ENCODE measurements around the gene FCSK.
"Not testable (repeated sequence)": the region's sequence is repeated elsewhere in the genome, so short reads cannot be mapped to it uniquely, and the experiment has no call there.

FCSK gene

GRCh38 chr16:70432356-70432722 lies 22.1 kb upstream of the FCSK start:
- no peak for DNase-seq (ENCODE audit: low spot score)

- DNase-seq (ENCODE audit: low spot score), result no peak
Measured at GRCh38 chr16:70432723-70433457, 21.5 kb upstream of the FCSK start.

- no peak for DNase-seq (ENCODE audit: low spot score)
Measured at GRCh38 chr16:70433458-70434103, 20.8 kb upstream of the FCSK start.

- no peak for DNase-seq (ENCODE audit: low spot score)
Measured at GRCh38 chr16:70434484-70435260, 19.7 kb upstream of the FCSK start.

- no peak for DNase-seq (ENCODE audit: low spot score)
Measured at GRCh38 chr16:70437017-70437581, 17.3 kb upstream of the FCSK start.

- no peak for DNase-seq (ENCODE audit: low spot score)
Measured at GRCh38 chr16:70437582-70438557, 16.5 kb upstream of the FCSK start.

- no peak for DNase-seq (ENCODE audit: low spot score)
Measured at GRCh38 chr16:70438585-70438968, 15.8 kb upstream of the FCSK start.

GRCh38 chr16:70438969-70439862 lies 15.2 kb upstream of the FCSK start, which contains the start of gene ST3GAL2:
TSS of gene ST3GAL2 (minus strand) at chr16:70439100. CDS start at chr16:70398530, 40,570 bp downstream.
- peak; percentile 85 for DNase-seq (ENCODE audit: low spot score)

GRCh38 chr16:70440009-70440692 lies 14.2 kb upstream of the FCSK start:
- DNase-seq (ENCODE audit: low spot score), result no peak

GRCh38 chr16:70441406-70441990 lies 12.9 kb upstream of the FCSK start:
- no peak for DNase-seq (ENCODE audit: low spot score)

GRCh38 chr16:70442344-70442743 lies 12.1 kb upstream of the FCSK start:
- DNase-seq (ENCODE audit: low spot score), result no peak

GRCh38 chr16:70444249-70445063 lies 9.9 kb upstream of the FCSK start:
- DNase-seq (ENCODE audit: low spot score), result no peak

GRCh38 chr16:70448075-70448474 lies 6.3 kb upstream of the FCSK start:
- no peak for DNase-seq (ENCODE audit: low spot score)

- not testable (repeated sequence) for DNase-seq (ENCODE audit: low spot score)
Measured at GRCh38 chr16:70450142-70451003, 4.0 kb upstream of the FCSK start.

- not testable (repeated sequence) for DNase-seq (ENCODE audit: low spot score)
Measured at GRCh38 chr16:70451004-70451340, 3.4 kb upstream of the FCSK start.

- DNase-seq (ENCODE audit: low spot score), result no peak
Measured at GRCh38 chr16:70453117-70453891, 1.1 kb upstream of the FCSK start.

GRCh38 chr16:70453892-70454221 lies 538 bp upstream of the FCSK start:
- no peak for DNase-seq (ENCODE audit: low spot score)

All from COLO829 (cell line).